ENCODE results near the gene AGMO. TPM values are rescaled to one million over a fixed set of nuclear protein-coding genes. Genes with fewer than 3 reads are reported as not detected.

Gene AGMO
- total and polyA plus RNA-seq, 10 of the 15 experiments (the other 5 are each of a cell fraction or from before 2014, with no cell fraction given) = 0.11 to 0.29 TPM; not detected in 8

GRCh38 chr7:15582773-15583172 lies 21.0 kb upstream of the AGMO start (continued):
- TF ChIP-seq, protein P1, sequence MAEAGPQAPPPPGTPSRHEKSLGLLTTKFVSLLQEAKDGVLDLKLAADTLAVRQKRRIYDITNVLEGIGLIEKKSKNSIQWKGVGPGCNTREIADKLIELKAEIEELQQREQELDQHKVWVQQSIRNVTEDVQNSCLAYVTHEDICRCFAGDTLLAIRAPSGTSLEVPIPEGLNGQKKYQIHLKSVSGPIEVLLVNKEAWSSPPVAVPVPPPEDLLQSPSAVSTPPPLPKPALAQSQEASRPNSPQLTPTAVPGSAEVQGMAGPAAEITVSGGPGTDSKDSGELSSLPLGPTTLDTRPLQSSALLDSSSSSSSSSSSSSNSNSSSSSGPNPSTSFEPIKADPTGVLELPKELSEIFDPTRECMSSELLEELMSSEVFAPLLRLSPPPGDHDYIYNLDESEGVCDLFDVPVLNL (IDR thresholded peaks at IDR 0.05; ENCODE audit: low read depth, low read length) = no peak
- TF ChIP-seq SUPT20H (IDR thresholded peaks at IDR 0.05; ENCODE audit: borderline replicate concordance, control insufficient read depth, low read depth, low read length) (no peak), CHD4 (IDR thresholded peaks at IDR 0.05) (no peak)

DNA sequence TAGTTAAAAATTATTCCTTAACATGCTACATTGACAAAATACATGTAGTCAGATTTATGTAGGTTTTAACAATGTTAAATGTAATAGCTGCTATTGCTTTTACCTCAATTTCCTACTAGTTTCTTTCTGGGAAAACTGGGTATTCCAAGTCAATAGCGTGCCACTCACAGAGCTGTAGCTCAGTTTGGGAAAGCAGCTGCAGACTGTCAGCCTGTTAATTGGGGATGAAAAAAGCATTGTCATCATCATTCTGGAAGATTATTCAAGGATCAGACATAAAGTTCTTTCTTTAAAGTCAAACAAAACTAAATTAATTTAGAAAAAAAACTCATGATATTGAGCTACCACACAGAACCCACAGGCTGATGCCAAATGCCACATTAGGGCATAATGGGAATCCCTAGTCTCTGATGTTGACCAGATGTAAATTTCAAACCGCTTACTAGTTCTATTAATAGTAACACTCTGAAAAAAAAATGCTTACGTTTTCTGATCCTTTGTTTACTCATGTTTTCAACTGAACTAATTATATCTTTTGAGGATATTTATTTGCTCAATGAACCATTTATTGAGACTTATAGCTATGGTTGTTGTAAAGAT lies 19.6 kb upstream of the AGMO start:
- WGBS (ENCODE audit: insufficient coverage, insufficient replicate concordance, low lambda C conversion rate, missing lambda C conversion rate) = 24% methylated on average over 3 of the region's 3 CpGs
- CTCF ChIA-PET = interaction anchor here (0.7 to 3.1 kb wide), 6 partner anchors 11 to 254 kb away, joined by 3 to 25 read pairs (median 6); partner anchors contain the start of gene AGMO
- no peaks in the 10 kb centered on the region for H3K36me3 ChIP-seq (ENCODE audit: control insufficient read depth in 2 of 2, insufficient read depth in 2 of 2, low read length in 1 of 2)
- H3K9me3 ChIP-seq (replicated peaks; ENCODE audit: control insufficient read depth, insufficient read depth, low read length) = no peaks in the 10 kb centered on the region; the same call in 2 of the 3 replicates
- no peaks in the 10 kb centered on the region for H3K79me2 ChIP-seq (ENCODE audit: control insufficient read depth, insufficient read depth, low read length)
- no peak overlapping the region for H2AFZ ChIP-seq (ENCODE audit: control insufficient read depth, low read depth, low read length)
- no peak overlapping the region for H3K27ac ChIP-seq (ENCODE audit: control insufficient read depth, insufficient read depth)
- no peaks in the 10 kb centered on the region for H3K4me1 ChIP-seq (ENCODE audit: control insufficient read depth, insufficient read depth, low read length)
- no peaks in the 10 kb centered on the region for H4K20me1 ChIP-seq (ENCODE audit: control insufficient read depth, insufficient read depth)
- no peak overlapping the region for H3K4me3 ChIP-seq
- H3K9ac ChIP-seq (ENCODE audit: control insufficient read depth, insufficient read depth, low read length) = no peak overlapping the region
- ATAC-seq (peak; percentile 60), DNase-seq (ENCODE audit: low read depth, low spot score) (no peak), FAIRE-seq (no peak)
- intact Hi-C loops (cut with micrococcal nuclease; ENCODE audit: unreplicated experiment) (no loop called here), in situ Hi-C loops (cut with MboI) (no loop called here)
- POLR2A ChIA-PET = interaction anchor here (1.0 to 1.3 kb wide), 2 partner anchors 27 to 164 kb away, joined by 3 to 4 read pairs; no protein-coding TSS in a partner anchor
- no peak overlapping the region for H3K4me2 ChIP-seq (ENCODE audit: control insufficient read depth, insufficient read depth)
- SMC1A ChIA-PET (ENCODE audit: uncharacterized antibody, unreplicated experiment) = interaction anchor here (0.8 to 2.6 kb wide), 15 partner anchors 13 to 228 kb away, joined by 3 to 26 read pairs (median 4); partner anchors contain the start of gene AGMO
- BruUV-seq (replicated peaks) = no TSS peak
- TF ChIP-seq MEF2B (IDR thresholded peaks at IDR 0.05; ENCODE audit: partially characterized antibody, poor library complexity, severe bottlenecking) = peak; percentile 45
- TF ChIP-seq GATAD2B (conservative IDR thresholded peaks at IDR 0.05; ENCODE audit: low read depth) = no peak
- TF ChIP-seq RBBP5 (conservative IDR thresholded peaks at IDR 0.05) = no peak
- 0 out of 2 replicates have a peak, but pooled peaks have one; percentile 13 for TF ChIP-seq ZNF384 (IDR thresholded peaks at IDR 0.05; ENCODE audit: borderline replicate concordance, low read depth, low read length)
- no peak for TF ChIP-seq SMAD5 (IDR thresholded peaks at IDR 0.05; ENCODE audit: low read depth)
- no peak for TF ChIP-seq EZH2 (IDR thresholded peaks at IDR 0.05; ENCODE audit: borderline replicate concordance, control insufficient read depth, low read depth, low read length)
- no peak for TF ChIP-seq TAF1 (IDR thresholded peaks at IDR 0.05; ENCODE audit: borderline replicate concordance, low read depth, low read length)
- TF ChIP-seq, protein P2, sequence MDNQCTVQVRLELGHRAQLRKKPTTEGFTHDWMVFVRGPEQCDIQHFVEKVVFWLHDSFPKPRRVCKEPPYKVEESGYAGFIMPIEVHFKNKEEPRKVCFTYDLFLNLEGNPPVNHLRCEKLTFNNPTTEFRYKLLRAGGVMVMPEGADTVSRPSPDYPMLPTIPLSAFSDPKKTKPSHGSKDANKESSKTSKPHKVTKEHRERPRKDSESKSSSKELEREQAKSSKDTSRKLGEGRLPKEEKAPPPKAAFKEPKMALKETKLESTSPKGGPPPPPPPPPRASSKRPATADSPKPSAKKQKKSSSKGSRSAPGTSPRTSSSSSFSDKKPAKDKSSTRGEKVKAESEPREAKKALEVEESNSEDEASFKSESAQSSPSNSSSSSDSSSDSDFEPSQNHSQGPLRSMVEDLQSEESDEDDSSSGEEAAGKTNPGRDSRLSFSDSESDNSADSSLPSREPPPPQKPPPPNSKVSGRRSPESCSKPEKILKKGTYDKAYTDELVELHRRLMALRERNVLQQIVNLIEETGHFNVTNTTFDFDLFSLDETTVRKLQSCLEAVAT (IDR thresholded peaks at IDR 0.05) = 0 out of 2 replicates have a peak, but pooled peaks have one; percentile 2
- no peak for TF ChIP-seq ZNF207 (IDR thresholded peaks at IDR 0.05; ENCODE audit: borderline replicate concordance)
- no peak for TF ChIP-seq MEF2A (IDR thresholded peaks at IDR 0.05; ENCODE audit: insufficient read depth, low read depth, low read length)
- TF ChIP-seq NBN (IDR thresholded peaks at IDR 0.05) = no peak
- TF ChIP-seq WRNIP1 (IDR thresholded peaks at IDR 0.05; ENCODE audit: borderline replicate concordance, low read depth, low read length) = no peak
- RAD21 ChIA-PET (ENCODE audit: unreplicated experiment) = interaction anchor here (1.2 to 3.8 kb wide), 8 partner anchors 13 to 252 kb away, joined by 3 to 29 read pairs (median 4); partner anchors contain the start of gene AGMO
- H3K27me3 ChIP-seq (replicated peaks in 1 of 2; ENCODE audit: control insufficient read depth in 2 of 2, insufficient read depth in 2 of 2, low read length in 1 of 2) = no peaks in the 10 kb centered on the region

All from GM12878 (cell line).